ENCODE measurements around the gene AUTS2.

- TF ChIP-seq EZH2 (IDR thresholded peaks at IDR 0.05; ENCODE audit: insufficient read depth, poor library complexity, severe bottlenecking) (no peak), EZH2phosphoT487 (IDR thresholded peaks at IDR 0.05; ENCODE audit: insufficient read depth, low read depth) (no peak)
Measured at GRCh38 chr7:70044525-70044924, 446.2 kb downstream of the AUTS2 start.

Data from GM23248 (cell line).